Gastroesophageal sphincter (tissue), 3 donors: ENCODE results near the gene DHCR24.

ENCODE experiments used
- EP300 ChIP-seq: sonication (generic); formaldehyde crosslinking; IDR thresholded peaks from one replicate; pipeline ENCODE4 v1.6.1; 2017; ENCODE audit warnings: antibody characterized with exemption, mild to moderate bottlenecking
- POLR2A ChIP-seq, 2 donors: fragments of 450-650 bp; IDR thresholded peaks; one replicate each; pipeline ENCODE4 v1.6.1; 2017; ENCODE audit warnings: antibody characterized with exemption in 2 of 2, mild to moderate bottlenecking in 2 of 2, moderate library complexity in 1 of 2
- POLR2AphosphoS5 ChIP-seq: sonication (generic); formaldehyde crosslinking; IDR thresholded peaks from one replicate; pipeline ENCODE4 v1.6.1; 2017; ENCODE audit warnings: antibody characterized with exemption
- TF ChIP-seq, protein P1 (sequence below), 4 experiments: fragments of 200-600 bp in 2 of 4; fragments of 450-650 bp in 2 of 4; sonication (generic) in 1 of 4; IDR thresholded peaks; one replicate each; pipeline ENCODE4 v1.5.1; 2017 to 2019; ENCODE audit warnings: antibody characterized with exemption in 4 of 4, mild to moderate bottlenecking in 2 of 4, moderate library complexity in 2 of 4

GRCh38 chr1:54842963-54843362, 44.0 kb downstream of the DHCR24 start:
- TF ChIP-seq, protein P1, sequence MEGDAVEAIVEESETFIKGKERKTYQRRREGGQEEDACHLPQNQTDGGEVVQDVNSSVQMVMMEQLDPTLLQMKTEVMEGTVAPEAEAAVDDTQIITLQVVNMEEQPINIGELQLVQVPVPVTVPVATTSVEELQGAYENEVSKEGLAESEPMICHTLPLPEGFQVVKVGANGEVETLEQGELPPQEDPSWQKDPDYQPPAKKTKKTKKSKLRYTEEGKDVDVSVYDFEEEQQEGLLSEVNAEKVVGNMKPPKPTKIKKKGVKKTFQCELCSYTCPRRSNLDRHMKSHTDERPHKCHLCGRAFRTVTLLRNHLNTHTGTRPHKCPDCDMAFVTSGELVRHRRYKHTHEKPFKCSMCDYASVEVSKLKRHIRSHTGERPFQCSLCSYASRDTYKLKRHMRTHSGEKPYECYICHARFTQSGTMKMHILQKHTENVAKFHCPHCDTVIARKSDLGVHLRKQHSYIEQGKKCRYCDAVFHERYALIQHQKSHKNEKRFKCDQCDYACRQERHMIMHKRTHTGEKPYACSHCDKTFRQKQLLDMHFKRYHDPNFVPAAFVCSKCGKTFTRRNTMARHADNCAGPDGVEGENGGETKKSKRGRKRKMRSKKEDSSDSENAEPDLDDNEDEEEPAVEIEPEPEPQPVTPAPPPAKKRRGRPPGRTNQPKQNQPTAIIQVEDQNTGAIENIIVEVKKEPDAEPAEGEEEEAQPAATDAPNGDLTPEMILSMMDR (IDR thresholded peaks at IDR 0.05) = no peak
- no peak for TF ChIP-seq POLR2AphosphoS5
- TF ChIP-seq POLR2A (IDR thresholded peaks at IDR 0.05) = no peak
- TF ChIP-seq EP300 = no peak
